Measurements from ENCODE around the gene PPM1G.

The PPM1G gene

DNA sequence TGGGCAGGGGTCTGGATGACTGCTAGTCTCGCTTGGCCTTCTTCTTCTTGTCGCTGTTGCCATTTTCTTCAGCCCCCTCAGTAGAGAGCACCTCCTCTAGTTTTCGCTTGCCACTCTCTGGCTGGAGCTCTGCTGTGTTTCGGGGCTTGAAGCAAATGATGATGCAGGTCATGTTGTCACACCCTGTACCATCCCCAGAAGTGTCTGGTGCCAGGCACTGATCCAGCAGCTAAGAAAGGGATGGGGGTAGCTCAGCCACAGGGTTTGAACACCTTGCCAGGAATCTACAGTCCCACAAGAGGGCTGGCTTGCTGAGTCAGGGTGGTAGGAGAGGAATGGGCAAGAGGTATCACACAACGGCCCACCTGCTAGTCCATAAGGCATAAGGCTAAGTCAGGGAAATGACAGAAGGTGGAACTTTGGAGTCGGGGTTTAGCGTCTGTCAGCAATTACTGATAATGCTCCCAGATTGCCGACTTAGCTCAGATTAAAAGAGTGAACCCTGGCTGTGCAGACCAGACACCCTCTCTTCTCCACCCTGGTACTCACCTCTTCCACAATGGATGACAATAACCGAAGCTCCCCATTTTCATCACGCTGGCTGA lies 27.7 kb downstream of the PPM1G start:
- H3K4me3 ChIP-seq (ENCODE audit: low read depth, low read length): no peak overlapping the region
- TF ChIP-seq, protein P1, sequence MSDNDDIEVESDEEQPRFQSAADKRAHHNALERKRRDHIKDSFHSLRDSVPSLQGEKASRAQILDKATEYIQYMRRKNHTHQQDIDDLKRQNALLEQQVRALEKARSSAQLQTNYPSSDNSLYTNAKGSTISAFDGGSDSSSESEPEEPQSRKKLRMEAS (IDR thresholded peaks at IDR 0.05; ENCODE audit: low read depth, low read length): no peak
- no peak for TF ChIP-seq MYC (IDR thresholded peaks at IDR 0.05; ENCODE audit: low read depth, low read length)
- TF ChIP-seq POLR2A (IDR thresholded peaks at IDR 0.05; ENCODE audit: extremely low read depth, insufficient read length): no peak
- TF ChIP-seq, protein P2, sequence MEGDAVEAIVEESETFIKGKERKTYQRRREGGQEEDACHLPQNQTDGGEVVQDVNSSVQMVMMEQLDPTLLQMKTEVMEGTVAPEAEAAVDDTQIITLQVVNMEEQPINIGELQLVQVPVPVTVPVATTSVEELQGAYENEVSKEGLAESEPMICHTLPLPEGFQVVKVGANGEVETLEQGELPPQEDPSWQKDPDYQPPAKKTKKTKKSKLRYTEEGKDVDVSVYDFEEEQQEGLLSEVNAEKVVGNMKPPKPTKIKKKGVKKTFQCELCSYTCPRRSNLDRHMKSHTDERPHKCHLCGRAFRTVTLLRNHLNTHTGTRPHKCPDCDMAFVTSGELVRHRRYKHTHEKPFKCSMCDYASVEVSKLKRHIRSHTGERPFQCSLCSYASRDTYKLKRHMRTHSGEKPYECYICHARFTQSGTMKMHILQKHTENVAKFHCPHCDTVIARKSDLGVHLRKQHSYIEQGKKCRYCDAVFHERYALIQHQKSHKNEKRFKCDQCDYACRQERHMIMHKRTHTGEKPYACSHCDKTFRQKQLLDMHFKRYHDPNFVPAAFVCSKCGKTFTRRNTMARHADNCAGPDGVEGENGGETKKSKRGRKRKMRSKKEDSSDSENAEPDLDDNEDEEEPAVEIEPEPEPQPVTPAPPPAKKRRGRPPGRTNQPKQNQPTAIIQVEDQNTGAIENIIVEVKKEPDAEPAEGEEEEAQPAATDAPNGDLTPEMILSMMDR (IDR thresholded peaks at IDR 0.05; ENCODE audit: low read depth, low read length): no peak
- DNase-seq (ENCODE audit: low read depth): no peak

DNA sequence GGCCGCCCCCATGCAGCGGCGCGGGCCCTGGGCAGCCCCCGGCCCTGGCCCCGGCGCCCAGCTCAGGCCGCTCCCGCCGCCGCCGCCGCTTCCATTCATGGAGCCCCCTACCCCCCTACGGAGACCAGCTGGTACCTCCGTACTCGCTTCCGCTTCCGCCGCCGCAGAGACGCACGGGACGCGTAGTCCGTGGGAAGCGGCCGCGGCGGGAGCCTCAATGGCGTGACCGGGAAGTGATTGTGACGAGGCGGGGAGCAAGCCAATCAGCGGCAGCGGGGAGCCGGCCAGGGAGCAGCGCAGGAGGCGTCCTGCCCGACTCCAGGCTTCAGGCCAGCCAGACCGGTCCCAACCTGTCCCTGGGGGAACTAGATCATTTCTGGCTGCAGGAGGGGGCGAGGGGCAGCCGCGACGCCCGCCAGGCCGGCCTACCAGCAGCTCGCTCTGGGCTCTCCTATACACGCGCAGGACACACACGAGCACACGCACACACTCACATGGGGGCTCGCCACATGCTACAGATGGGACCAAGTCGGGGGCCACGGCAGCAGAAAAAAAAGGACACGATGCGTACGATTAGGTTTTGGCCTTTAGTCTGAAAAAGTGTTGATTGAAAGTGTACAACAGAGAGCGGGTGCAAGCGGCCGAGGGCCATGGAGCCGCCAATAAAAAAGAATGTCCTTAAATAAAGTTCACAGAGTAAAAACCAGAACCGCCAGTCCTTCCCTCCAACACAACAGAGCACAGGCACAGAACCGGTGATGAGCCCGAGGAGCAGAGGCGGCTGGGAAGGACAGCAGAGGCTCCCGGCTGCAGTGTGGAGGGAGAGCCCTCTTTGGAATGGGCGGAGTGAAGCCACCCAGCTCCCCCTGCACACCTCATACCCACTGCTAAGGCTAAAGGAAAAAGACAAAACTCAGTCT lies 28.5 kb downstream of the PPM1G start, which contains the start of gene ZNF513:
TSS of gene ZNF513 (minus strand) at position 109 of the 920 bp plus-strand sequence. CDS start 208 bp downstream, outside the sequence.
- peak; percentile 97 for DNase-seq (ENCODE audit: low read depth)
- TF ChIP-seq, protein P2 (IDR thresholded peaks at IDR 0.05; ENCODE audit: low read depth, low read length): no peak
- peak; percentile 29; the same call in 1 of the 2 replicates for TF ChIP-seq MYC (IDR thresholded peaks at IDR 0.05; ENCODE audit: low read depth, low read length)
- peak; percentile 65 for TF ChIP-seq POLR2A (IDR thresholded peaks at IDR 0.05; ENCODE audit: extremely low read depth, insufficient read length)
- TF ChIP-seq, protein P1 (IDR thresholded peaks at IDR 0.05; ENCODE audit: low read depth, low read length): peak; percentile 46; the same call in 1 of the 2 replicates
- H3K4me3 ChIP-seq (ENCODE audit: low read depth, low read length): peak within 1 kb of the TSS; percentile 80

DNA sequence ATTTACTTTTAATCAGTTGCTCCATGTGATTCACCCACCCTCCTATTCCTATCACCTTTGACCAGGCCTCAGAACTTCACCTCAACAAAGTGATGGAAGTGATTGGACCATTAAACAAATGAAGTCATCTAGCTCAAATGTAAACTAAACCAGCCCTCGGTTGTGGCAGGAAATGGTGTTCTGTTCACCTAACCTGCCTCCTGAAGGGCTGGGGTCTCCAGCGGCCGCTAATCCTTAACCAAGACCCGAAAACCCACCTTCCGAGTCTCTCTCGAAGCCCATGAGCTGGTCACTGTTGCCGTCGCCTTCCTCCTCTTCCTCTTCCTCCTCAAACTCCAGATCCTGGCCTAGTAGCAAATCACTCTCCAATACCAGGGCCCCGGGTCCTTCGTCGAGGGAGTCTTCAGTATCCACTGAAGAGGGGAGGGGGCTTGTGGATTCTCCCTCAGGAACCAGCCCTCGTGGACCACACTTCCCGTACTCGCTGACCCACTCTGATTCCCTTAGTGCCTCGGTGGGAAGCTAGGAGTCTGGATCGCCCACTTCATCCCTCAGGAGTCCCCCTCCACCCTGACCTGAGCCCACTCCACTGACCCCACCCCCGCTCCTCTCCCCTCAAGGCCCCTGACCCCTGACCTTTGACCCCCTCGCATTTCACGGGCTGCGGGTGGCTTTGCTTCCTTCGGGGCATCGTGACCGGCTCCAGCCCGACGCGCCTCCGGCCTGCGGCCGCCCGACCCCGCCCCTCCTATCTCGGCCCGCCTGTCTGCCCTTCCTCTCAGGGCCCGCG lies 29.4 kb downstream of the PPM1G start:
- H3K4me3 ChIP-seq (ENCODE audit: low read depth, low read length): peak overlapping the region; percentile 80
- TF ChIP-seq, protein P2 (IDR thresholded peaks at IDR 0.05; ENCODE audit: low read depth, low read length): no peak
- peak; percentile 79 for DNase-seq (ENCODE audit: low read depth)

DNA sequence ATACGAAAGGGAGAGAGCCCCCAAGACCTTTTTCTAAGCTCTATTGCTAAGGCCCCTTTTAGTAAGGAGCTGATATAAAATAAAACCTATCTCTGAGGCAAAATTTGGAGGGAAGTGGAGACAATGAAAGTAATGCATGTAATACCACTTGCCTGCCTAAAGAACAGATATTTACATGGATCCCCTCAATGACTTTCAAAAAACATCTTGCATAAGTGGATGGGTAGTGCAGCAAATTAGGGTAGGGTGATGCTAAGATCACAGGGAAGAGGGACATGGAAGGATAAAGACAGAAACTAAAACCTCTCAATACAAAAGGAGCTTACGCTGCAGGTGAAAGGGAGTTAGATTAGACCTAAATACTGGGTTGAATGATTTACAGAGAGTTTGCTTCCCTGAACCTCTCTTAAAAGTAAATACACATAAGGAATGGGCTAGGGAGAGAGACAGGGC lies 30.0 kb downstream of the PPM1G start:
- TF ChIP-seq MYC (IDR thresholded peaks at IDR 0.05; ENCODE audit: low read depth, low read length): no peak
- TF ChIP-seq, protein P2 (IDR thresholded peaks at IDR 0.05; ENCODE audit: low read depth, low read length): no peak
- TF ChIP-seq, protein P1 (IDR thresholded peaks at IDR 0.05; ENCODE audit: low read depth, low read length): no peak
- no peak for TF ChIP-seq POLR2A (IDR thresholded peaks at IDR 0.05; ENCODE audit: extremely low read depth, insufficient read length)
- H3K4me3 ChIP-seq (ENCODE audit: low read depth, low read length): peak overlapping the region; percentile 80
- no peak for DNase-seq (ENCODE audit: low read depth)

DNA sequence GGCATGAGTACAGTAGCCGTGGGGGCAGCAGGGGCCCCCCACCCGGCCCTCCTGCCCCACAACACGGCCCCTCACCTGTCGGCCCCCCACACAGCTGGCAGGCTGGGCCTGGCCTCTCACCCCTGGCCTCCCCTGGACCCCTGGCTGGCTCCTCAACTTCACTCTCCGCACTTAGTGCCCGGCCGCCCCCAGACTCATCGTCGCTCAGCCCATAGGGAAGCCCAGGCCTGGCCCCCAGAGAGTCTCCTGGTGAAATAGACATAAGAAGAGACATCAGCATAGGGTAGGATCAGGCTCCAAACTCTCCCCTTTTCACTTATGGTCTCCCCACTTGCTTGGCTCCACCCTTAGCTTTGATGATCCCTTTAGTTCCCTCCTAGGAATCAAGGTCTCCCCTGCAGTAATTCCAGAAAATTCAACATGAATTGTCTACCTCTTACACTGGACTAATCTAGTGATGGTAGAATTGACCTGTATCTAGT lies 30.5 kb downstream of the PPM1G start:
- TF ChIP-seq POLR2A (IDR thresholded peaks at IDR 0.05; ENCODE audit: extremely low read depth, insufficient read length) (no peak), MYC (IDR thresholded peaks at IDR 0.05; ENCODE audit: low read depth, low read length) (no peak)
- TF ChIP-seq, protein P2 (IDR thresholded peaks at IDR 0.05; ENCODE audit: low read depth, low read length): no peak
- TF ChIP-seq, protein P1 (IDR thresholded peaks at IDR 0.05; ENCODE audit: low read depth, low read length): no peak
- H3K4me3 ChIP-seq (ENCODE audit: low read depth, low read length): peak overlapping the region; percentile 80

More for the DNA sequence above, 30.5 kb downstream of the PPM1G start:
- no peak for DNase-seq (ENCODE audit: low read depth)

Data from NB4 (cell line).